B cell (primary cell): ENCODE results near the gene NEURL2. TPM values are rescaled to one million over a fixed set of nuclear protein-coding genes. Genes with fewer than 3 reads are reported as not detected.

Experiments
- ATAC-seq: fragments of 200-7000 bp; cut with Tn5 transposase; one replicate; pipeline ENCODE4 v1.10.0; 2021; ENCODE audit warnings: low read depth, mild to moderate bottlenecking, moderate number of reproducible peaks, moderate library complexity
- CTCF ChIA-PET: fragments of 350-600 bp; sonication (Branson Sonifier 250); formaldehyde crosslinking; loops from one replicate; lab custom pipeline; 2021; ENCODE audit warnings: antibody characterized with exemption, inconsistent platforms; lab: Charles Lee
- POLR2A ChIA-PET: fragments of 350-600 bp; sonication (Branson Sonifier 250); formaldehyde crosslinking; loops from one replicate; lab custom pipeline; 2021; ENCODE audit warnings: antibody characterized with exemption; lab: Charles Lee
- DNase-seq: peaks from one replicate; pipeline ENCODE4 v3.0.0; 2013
- H2AFZ ChIP-seq: 2 replicates; pipeline ENCODE4 v1.6.1; 2012; ENCODE audit warnings: mild to moderate bottlenecking, low read depth, low read length; ENCODE audit not compliant: insufficient read depth, poor library complexity, severe bottlenecking
- H3K27ac ChIP-seq, 2 donors: 1 replicate in 1 of 2; 2 replicates in 1 of 2; pipeline ENCODE4 v1.5.1; 2012 to 2013; ENCODE audit warnings: low read length in 2 of 2, mild to moderate bottlenecking in 2 of 2, moderate library complexity in 1 of 2
- H3K27me3 ChIP-seq, 4 experiments: fragments of 200-600 bp in 1 of 4; sonication (generic) in 1 of 4; replicated peaks in 1 of 4; 1 replicate in 2 of 4; 2 replicates in 2 of 4; pipeline versions ENCODE4 v1.6.1 to v1.7.0; 2013 to 2016; ENCODE audit warnings: low read length in 3 of 4, mild to moderate bottlenecking in 2 of 4, mixed read lengths in 1 of 4, moderate library complexity in 1 of 4; ENCODE audit not compliant: insufficient read depth in 4 of 4, control insufficient read depth in 3 of 4; ENCODE audit errors: control extremely low read depth in 1 of 4
- H3K36me3 ChIP-seq, 2 experiments: replicated peaks in 1 of 2; 1 replicate in 1 of 2; 2 replicates in 1 of 2; pipeline versions ENCODE4 v1.6.1 to v1.7.1; 2013; ENCODE audit warnings: low read length in 1 of 2; ENCODE audit not compliant: insufficient read depth in 2 of 2, control insufficient read depth in 1 of 2; ENCODE audit errors: control extremely low read depth in 1 of 2, extremely low read depth in 1 of 2
- H3K4me1 ChIP-seq, 2 donors: fragments of 200-600 bp in 1 of 2; sonication (generic) in 1 of 2; 1 replicate in 1 of 2; 2 replicates in 1 of 2; pipeline versions ENCODE4 v1.5.1 to v1.6.1; 2013 to 2017; ENCODE audit warnings: low read length in 2 of 2; ENCODE audit not compliant: control insufficient read depth in 2 of 2, insufficient read depth in 2 of 2
- H3K4me2 ChIP-seq: replicated peaks from 2 replicates; pipeline ENCODE3; 2012; ENCODE audit warnings: mild to moderate bottlenecking, low read depth, low read length; ENCODE audit not compliant: poor library complexity, severe bottlenecking
- H3K4me3 ChIP-seq, 5 experiments: fragments of 200-600 bp in 1 of 5; sonication (generic) in 1 of 5; 1 replicate in 3 of 5; 2 replicates in 2 of 5; pipeline versions ENCODE4 v1.5.1 to v1.7.0; 2011 to 2016; ENCODE audit warnings: low read length in 4 of 5, mild to moderate bottlenecking in 4 of 5, low read depth in 2 of 5, control low read depth in 1 of 5, moderate library complexity in 1 of 5; ENCODE audit not compliant: insufficient read depth in 1 of 5; ENCODE audit errors: control extremely low read depth in 1 of 5, extremely low read depth in 1 of 5
- H3K79me2 ChIP-seq: fragments of 200-600 bp; sonication (generic); one replicate; pipeline ENCODE4 v1.6.0; 2016; ENCODE audit warnings: low read length; ENCODE audit not compliant: control insufficient read depth, insufficient read depth
- H3K9ac ChIP-seq: fragments of 200-600 bp; sonication (generic); 2 replicates; pipeline ENCODE4 v1.6.1; 2017; ENCODE audit warnings: mild to moderate bottlenecking, low read length, moderate library complexity
- H3K9me3 ChIP-seq, 3 donors: one replicate each; pipeline versions ENCODE4 v1.6.1 to v1.7.1; 2013; ENCODE audit warnings: low read length in 2 of 3; ENCODE audit not compliant: control insufficient read depth in 2 of 3, insufficient read depth in 1 of 3; ENCODE audit errors: control extremely low read depth in 1 of 3
- H4K20me1 ChIP-seq: 2 replicates; pipeline ENCODE4 v1.6.0; 2012; ENCODE audit warnings: mild to moderate bottlenecking, low read length; ENCODE audit not compliant: insufficient read depth, control insufficient read depth, poor library complexity, severe bottlenecking
- H3K27ac Mint-ChIP-seq: one replicate; pipeline ENCODE4 v1.8.0; 2021; ENCODE audit warnings: mixed read lengths
- H3K27me3 Mint-ChIP-seq: one replicate; pipeline ENCODE4 v1.8.0; 2021; ENCODE audit warnings: mixed read lengths
- H3K4me1 Mint-ChIP-seq: one replicate; pipeline ENCODE4 v1.8.0; 2021; ENCODE audit warnings: mixed read lengths
- H3K4me3 Mint-ChIP-seq: one replicate; pipeline ENCODE4 v1.8.0; 2021; ENCODE audit warnings: mixed read lengths
- H3K9me3 Mint-ChIP-seq: one replicate; pipeline ENCODE4 v1.8.0; 2022; ENCODE audit warnings: mixed read lengths; ENCODE audit not compliant: insufficient read depth
- EZH2 ChIP-seq: IDR thresholded peaks from 2 replicates; pipeline ENCODE4 v1.6.1; 2012; ENCODE audit warnings: borderline replicate concordance, low read depth, mild to moderate bottlenecking, moderate library complexity, low read length; ENCODE audit not compliant: insufficient read depth, poor library complexity, severe bottlenecking
- WGBS: methylation state at CpG from one replicate; pipeline ENCODE4 v1.1.5; 2013; ENCODE audit warnings: missing lambda C conversion rate; ENCODE audit not compliant: insufficient coverage; 5-methylcytosine and 5-hydroxymethylcytosine counted together
- intact Hi-C: fragments of 100-400 bp; cut with micrococcal nuclease; formaldehyde crosslinking; loops from one replicate; pipeline ENCODE4 v1.10.0; 2022
- polyA plus RNA-seq: library from polyadenylated mRNA; depleted of rRNA; stranded (reverse); fragments of >200 nt; gene quantifications from 2 replicates; pipeline ENCODE4 v1.2.3, GENCODE V29; 2012
- total RNA-seq, 2 donors: library from RNA; stranded (reverse); fragments of 120-200 nt in 1 of 2; gene quantifications; 1 replicate in 1 of 2; 2 replicates in 1 of 2; pipeline versions ENCODE4 v1.2.3 to v1.2.4, GENCODE V29; 2013 to 2022
- TF ChIP-seq, protein P1 (sequence below): fragments of 200-600 bp; IDR thresholded peaks from one replicate; pipeline ENCODE4 v1.8.0; 2022; ENCODE audit warnings: antibody characterized with exemption, mild to moderate bottlenecking

Gene NEURL2
- total and polyA plus RNA-seq, 2 donors (not counting 1 experiment from before 2014, with no cell fraction given), result 3.3 to 5.4 TPM

DNA sequence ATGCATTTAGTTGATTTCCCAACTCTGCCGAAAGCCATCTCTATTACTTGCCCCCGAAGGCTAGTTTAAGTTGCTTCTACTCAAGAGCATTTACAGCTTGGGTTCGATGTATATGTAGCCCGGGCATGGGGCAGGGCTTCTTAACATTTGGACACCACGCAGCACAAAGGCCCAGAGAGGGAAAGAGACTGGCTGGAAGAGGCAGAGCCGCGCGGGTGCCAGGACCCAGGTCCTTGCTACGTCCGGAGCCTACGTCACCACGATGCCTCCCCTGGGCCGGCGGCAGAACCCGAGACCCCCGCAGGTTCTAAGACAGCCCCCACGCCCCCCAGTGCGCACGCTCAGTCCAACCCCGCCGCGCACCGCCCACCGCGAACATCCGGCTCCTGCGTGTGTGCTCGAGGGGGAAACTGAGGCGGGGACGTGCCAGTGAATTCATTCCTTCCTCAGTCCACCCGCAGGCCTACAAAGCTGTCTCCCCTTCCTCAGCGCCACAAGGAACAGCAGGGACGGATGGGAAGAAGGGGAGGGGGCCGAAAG lies 43.1 kb upstream of the NEURL2 start:
- DNase-seq (no peak), ATAC-seq (peak; percentile 11)
- no peaks in the 10 kb centered on the region for H3K27me3 Mint-ChIP-seq
- no peaks in the 10 kb centered on the region for H3K9me3 Mint-ChIP-seq
- Histone ChIP-seq H3K27me3 (no peaks in the 10 kb centered on the region), H3K27ac (peak overlapping the region; percentile 99), H3K9ac (peak overlapping the region; percentile 99), H4K20me1 (peaks cover 23% of the 10 kb centered on the region), H3K4me2 (peak overlapping the region; percentile 85), H3K4me1 (peaks cover 12 to 19% of the 10 kb centered on the region in 2 donors), H3K9me3 (no peaks in the 10 kb centered on the region), H2AFZ (peak overlapping the region; percentile 81), H3K4me3 (peak overlapping the region; percentile 84 to 100 (median 92)), H3K36me3 (peaks cover 0 to 23% of the 10 kb centered on the region in 2 experiments), H3K79me2 (peaks cover 44% of the 10 kb centered on the region)
- H3K4me3 Mint-ChIP-seq, result peak overlapping the region; percentile 96
- POLR2A ChIA-PET, result interaction anchor here (0.6 to 3.7 kb wide), 12 partner anchors 11 to 110 kb away, joined by 3 to 62 read pairs (median 8); partner anchors contain the start of genes CTSA, NEURL2, PLTP and ZNF335
- under 1% methylated on average over 33 of the region's 34 CpGs for WGBS
- peak overlapping the region; percentile 96 for H3K27ac Mint-ChIP-seq
- H3K4me1 Mint-ChIP-seq, result peaks cover 28% of the 10 kb centered on the region
- CTCF ChIA-PET, result interaction anchor here (0.7 to 4.9 kb wide), 8 partner anchors 29 to 431 kb away, joined by 3 to 44 read pairs (median 4); partner anchors contain the start of genes CTSA, NEURL2, ZNF335 and ZSWIM1
- intact Hi-C loops, result loop anchor here (1.0 to 2.0 kb wide), 2 partner anchors 23 to 155 kb away; partner anchors contain the start of gene NCOA5
- TF ChIP-seq EZH2, result no peak
- TF ChIP-seq, protein P1, sequence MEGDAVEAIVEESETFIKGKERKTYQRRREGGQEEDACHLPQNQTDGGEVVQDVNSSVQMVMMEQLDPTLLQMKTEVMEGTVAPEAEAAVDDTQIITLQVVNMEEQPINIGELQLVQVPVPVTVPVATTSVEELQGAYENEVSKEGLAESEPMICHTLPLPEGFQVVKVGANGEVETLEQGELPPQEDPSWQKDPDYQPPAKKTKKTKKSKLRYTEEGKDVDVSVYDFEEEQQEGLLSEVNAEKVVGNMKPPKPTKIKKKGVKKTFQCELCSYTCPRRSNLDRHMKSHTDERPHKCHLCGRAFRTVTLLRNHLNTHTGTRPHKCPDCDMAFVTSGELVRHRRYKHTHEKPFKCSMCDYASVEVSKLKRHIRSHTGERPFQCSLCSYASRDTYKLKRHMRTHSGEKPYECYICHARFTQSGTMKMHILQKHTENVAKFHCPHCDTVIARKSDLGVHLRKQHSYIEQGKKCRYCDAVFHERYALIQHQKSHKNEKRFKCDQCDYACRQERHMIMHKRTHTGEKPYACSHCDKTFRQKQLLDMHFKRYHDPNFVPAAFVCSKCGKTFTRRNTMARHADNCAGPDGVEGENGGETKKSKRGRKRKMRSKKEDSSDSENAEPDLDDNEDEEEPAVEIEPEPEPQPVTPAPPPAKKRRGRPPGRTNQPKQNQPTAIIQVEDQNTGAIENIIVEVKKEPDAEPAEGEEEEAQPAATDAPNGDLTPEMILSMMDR, result no peak
